GM19395 (cell line): Measurements from ENCODE around the gene LIPF.
"Not testable (repeated sequence)": the region's sequence is repeated elsewhere in the genome, so short reads cannot be mapped to it uniquely, and the experiment has no call there.

Experiments
- ATAC-seq: cut with Tn5 transposase; IDR thresholded peaks from one replicate; pipeline ENCODE4 v1.9.1; 2021; ENCODE audit warnings: mild to moderate bottlenecking, moderate library complexity; ENCODE audit not compliant: unreplicated experiment

Gene LIPF

DNA sequence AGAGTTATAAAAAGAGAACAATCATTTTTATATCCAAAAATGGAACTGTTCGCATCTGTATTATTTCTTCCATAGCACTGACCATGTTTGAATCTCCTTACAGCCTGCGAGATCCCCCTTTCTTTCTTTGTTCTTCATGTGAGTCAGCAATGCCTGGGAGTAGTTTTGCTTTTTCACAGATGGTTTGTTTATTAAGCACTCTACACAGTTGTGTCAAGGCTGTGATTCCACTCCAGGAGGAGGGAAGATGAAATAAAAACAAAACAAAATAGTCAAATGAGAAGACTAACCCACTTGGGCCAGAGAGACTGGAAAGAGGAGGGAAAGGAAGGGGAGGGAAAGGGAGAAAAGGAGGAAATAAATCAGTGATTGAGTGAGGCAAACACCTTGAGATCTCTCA is 7.8 kb downstream of the LIPF start:
- ATAC-seq: no peak

DNA sequence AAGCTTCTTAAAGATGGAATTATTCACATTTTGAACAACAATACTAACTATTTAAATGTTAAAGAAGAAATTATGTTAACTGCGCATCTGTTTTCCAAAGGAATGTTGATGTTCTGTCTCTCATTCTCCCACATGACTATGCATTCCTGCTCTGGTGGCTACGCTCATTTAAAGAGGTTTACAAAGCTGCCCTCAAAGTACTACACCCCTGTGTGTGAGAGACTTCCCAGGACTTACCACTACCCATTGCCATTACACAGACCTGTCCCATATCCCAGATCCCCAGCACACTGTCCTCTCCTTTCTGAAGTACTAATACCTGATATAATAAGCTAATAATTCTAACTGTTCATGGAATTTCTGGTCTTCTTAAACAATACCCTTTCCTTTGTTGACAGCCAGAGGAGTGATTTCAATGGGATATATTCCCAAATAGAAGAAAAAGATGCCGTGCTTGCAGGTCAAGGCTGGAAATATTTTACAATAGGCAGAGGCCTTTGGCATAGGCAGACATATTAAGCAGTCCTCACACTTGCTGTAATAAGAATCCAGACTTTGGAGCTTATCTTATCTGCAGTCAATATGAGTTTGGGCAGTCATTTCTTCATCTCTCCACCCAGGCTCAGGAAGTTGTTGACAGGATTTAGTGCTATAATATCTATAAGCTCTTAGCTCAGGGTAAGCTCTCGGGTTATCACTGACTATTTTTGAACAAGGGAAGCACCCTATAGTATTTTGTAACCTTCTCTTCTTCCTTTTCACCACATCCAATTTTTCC is 12.2 kb downstream of the LIPF start:
- ATAC-seq: no peak

DNA sequence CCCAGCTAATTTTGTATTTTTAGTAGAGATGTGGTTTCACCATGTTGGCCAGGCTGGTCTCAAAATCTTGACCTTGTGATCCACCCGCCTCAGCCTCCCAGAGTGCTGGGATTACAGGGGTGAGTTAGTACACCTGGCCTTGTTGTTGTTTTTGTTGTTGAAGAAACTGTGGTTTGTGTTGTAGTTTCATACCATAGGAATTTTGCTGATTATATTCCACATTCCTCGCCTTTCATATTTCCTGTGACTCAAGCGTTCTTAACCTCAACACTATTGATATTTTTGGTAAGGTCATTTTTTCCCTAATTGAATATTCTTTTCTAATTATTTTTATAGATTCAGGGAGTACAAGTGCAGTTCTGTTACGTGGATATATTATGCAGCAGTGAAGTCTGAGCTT is 16.7 kb downstream of the LIPF start:
- ATAC-seq: no peak

DNA sequence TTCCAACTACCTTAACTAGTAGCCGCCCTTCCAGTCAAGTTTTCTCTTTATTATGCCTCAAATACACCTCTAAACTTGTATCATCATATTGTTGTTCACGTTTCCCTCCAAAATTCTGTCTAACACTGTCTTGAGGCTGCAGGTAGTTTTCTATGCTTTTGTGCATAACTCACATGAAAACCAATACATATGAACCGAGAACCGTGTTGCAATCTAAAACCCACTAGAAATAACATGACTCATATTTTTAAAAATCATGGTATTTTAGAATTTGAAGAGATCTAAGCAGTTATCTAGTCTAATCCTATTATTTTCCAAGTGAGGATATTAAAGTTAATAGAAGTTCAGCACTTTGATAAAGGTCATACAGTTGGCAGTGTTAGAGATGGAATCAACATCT is 18.2 kb downstream of the LIPF start:
- ATAC-seq: no peak

DNA sequence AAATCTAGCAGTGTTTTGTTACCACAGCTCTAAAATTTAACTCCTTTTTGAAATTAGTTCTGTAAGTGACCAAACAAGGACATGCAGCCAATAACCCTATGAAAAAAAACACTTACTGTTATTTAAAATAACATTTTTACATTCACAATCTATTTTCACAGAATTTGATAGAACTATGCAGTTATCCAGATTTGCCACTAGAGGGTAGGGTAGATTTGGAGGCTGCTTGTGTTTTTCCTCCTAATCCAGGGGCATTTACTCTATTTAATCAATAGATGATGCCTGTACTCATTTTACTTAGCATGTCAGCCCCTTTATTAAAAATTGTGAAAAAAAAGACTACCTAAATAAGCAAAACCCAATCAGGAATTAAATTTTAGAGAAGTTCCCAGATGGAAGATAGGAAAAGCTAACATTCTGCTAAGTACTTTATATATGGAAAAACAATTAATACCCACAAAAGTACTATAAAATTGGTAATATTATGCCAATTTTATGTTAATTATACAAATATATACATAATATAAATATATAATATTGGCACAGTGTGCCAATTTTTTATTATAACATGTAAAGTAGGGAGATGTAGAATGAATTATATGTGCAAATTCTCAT is 23.7 kb downstream of the LIPF start:
- ATAC-seq: no peak

DNA sequence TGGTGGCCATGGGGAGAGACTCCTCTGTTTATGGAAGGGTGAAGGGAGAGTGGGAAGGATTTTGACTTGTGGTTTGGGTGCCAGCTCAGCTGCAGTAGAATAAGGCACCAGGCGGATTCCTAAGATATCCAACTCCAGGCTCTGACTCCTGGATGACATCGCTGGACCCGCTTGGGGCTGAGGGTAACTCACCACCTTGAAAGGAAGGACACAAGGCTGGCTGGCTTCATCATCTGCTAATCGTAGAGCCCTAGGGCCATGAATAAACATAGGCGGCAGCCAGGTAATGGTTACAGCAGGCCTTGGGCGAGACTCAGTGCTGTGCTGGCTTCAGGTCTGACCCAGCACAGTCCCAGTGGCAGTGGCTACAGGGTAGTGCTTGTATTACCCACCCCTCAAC is 25.1 kb downstream of the LIPF start:
- ATAC-seq: no peak

DNA sequence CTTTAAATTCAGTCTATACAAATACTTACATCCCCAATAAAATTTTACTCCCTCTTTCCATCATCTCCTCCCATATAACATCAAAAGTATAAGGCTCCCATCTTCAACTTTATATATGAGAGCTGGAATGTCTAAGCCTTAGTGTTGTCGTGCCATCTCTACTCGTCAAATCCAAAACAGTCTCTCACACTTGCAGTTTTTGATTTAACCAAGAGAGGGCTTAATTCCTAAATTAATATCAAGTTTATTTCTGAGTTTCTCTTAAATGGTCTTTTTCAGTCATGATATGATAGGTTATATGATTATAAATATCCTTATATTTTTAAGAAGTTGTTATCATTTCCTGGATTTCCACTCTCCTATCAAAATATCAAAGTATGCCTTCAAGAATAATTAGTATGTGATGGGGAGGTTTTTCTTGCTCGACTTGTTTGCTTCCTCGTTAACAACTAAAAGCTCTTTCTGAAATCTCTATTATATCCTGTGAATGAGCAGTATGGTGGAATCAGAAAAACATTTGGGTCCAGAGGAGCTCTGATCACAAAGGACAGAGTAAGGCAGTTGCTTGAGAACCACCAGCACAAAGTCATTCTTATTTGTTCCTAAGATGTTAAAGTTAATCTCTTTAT is 29.3 kb downstream of the LIPF start:
- ATAC-seq: no peak

DNA sequence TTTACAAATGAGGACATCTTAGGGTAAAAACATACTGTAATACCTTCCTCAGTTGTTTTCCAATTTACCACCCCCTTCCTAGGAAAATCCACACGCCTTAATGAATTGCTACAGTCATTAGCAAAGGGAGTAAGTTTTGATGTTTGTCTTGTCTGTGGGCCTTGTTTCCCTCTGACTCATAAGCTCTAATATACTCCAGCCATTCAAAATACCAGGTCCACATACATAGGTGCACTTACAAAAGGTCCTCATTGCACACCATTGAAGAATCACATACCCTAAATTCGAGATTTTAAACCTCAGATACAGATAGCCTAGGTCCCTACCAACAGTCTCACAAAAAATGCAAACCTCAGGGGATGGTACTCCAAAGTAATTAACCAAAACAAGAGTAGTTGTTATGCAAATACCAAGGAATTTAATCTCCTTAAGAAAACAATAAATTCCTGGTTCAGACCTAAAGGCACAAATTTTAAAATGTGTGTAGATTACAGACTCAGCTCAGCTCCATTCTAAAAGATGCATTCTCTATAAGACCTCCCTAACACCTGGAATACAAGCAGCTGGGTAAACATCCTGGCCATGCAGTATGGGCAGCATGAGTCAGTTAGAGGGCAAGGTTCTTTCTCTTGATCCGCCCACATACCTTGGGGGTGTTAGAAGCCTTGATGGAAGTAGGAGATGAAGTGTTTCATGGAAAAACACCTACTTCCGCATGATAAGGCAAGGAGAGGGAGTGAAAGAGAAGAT is 38.8 kb downstream of the LIPF start:
- no peak for ATAC-seq

DNA sequence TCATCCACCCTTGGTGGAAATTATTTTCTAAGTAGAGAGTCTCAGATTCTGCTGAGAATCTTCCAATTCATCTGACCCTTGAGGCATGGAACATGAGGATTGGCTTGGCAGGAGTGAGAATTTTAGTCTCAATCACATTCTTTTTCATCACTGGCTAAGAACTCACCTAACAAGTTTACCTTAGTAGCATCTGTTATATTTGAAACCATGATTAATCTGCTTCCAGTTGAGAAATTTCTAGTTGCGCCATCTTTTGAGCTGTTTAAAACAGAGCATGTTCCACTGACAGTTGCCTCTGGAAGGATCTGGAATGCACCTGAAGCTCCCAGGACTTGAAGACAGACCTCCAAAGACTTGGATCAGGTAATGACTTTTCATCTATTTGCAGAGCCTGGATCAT is 41.7 kb downstream of the LIPF start, which contains the start of gene LIPK:
Gene LIPK, plus strand, starts transcription at position 292 of the 400 bp plus-strand sequence. CDS start 18,295 bp downstream, outside the sequence.
- ATAC-seq: no peak

DNA sequence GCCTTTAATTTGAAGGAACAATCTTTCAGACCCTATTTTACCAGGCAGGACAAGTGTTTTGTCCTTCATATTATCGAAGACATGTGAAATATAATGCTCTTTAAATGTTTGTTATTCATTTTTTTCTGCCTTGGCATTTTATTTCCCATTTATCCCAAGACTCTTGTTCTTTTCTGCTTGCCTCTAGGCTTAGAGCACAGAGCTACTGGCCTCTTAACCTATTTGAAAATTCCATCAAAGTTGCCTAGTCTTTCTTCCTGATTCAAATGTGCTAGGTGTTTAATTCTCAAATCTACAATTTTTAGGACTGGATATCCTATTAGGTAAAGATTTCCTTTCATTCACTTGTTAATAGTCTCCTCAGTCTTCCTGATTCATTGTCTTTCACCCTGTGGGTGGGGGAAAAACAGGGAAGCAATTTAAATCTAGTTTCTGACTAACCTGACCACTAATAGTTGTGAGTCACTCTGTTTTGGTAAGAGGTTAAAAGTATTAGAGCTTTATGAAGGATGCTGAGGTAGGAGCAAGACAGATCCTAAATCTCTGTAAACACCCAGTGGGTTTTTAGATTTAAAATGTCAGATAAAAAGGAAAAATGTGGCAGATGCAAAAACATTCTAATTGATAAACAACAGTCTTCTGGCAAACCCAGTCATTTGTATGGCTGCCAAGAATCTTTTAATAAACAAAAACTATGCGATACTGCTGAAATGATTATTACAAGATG is 43.4 kb downstream of the LIPF start:
- no peak for ATAC-seq

DNA sequence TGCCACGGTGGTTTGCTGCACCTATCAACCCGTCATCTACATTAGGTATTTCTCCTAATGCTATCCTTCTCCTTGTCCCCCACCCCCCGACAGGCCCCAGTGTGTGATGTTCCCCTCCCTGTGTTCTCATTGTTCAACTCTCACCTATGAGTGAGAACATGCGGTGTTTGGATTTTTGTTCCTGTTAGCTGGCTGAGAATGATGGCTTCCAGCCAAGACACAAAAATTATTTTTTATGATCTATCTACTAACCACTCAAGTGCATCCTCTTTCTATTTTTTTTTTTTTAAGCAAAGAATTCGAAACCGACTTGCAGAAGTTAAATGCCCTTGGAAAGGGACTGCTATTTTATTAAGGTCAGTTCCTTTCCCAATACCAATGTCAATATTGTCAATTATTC is 45.1 kb downstream of the LIPF start:
- ATAC-seq: not testable (repeated sequence)

DNA sequence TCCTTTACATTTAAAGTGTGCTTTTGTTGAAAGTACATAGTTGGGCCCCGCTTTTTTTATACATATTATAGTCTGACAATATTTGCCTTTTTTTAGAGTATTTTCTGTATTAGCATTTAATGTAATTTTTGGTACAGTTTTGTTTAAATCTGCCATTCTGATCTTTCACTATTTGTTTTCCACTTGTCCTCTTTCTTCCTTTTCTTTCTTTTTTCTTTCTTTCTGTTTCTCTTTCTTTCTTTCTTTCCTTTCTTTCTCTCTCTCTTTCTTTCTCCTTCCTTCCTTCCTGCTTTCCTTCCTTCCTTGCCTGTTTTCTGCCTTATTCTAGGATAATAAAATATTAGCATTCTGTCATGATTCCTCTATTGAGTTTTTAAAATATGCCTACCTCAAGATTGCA is 51.3 kb downstream of the LIPF start:
- no peak for ATAC-seq

DNA sequence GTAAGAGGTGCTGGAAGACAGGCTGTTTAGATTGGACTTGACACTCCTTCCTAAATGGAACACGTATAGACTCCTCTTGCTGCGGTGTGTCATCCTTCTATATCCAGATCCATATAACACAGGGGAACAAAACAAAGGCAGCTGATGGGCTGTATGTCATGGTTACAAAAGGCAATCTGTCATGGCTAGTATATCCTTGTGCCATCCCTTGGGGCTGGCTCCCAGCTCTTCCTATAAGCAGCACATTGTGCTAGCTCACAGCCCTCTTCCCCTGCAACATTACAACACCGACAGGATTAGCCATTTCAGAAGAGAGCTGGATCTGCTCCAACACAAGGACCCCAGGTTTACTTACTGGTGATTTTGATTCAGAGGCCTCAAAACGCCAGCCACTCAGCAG is 57.1 kb downstream of the LIPF start:
- ATAC-seq: no peak

DNA sequence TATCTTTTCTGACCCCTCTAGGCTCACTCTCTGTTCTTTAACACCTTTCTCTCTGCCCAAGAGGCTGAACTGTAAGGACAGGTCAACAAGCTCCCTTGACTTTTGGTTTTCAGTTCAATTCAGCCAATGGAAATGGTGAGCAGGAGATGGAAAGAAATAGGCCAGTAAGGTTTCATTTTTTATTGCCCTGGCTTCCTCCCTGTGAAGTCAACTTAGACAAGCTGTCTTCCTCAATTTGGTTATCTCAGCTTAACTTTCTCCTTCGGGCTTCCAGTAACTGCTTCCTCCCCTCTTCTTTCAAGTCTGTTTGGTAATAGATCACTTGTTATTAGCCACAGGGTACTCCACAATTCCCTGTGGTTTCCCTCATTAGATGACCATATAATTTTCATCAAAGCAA is 61.6 kb downstream of the LIPF start:
- ATAC-seq: no peak

DNA sequence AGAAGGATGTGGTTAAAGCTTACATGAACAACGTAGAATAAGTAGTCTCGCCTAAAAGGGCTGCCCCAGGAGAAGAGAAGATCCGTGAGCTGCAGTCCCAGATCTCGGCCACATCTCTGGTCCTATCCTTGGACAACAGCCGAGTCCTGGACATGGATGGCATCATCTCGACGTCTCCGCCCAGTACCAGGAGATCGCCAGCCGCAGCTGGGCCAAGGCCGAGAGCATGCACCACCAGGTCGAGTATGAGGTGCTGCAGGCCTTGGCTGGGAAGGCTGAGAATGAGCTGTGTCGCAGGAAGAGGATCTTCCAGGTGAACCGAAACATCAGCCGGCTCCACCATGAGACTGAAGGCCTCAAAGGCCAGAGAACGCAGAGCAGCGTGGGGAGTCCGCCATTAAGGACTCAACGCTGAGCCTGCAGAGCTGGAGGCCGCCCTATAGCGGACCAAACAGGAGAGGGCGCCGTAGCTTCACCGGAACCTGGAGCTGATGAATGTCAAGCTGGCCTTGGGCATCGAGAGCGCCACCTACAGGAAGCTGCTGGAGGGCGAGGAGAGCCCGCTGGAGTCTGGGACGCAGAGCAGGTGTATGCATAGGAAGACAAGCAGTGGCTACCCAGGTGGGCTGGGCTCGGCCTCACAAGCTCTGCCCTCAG is 64.0 kb downstream of the LIPF start:
- ATAC-seq: no peak
